ENCODE measurements around the gene BRWD1.
A peak's percentile ranks its signal among the peaks of the same experiment; 100 is the strongest.

Gene BRWD1

GRCh38 chr21:39263372-39263771 lies 50.1 kb downstream of the BRWD1 start:
- peak; percentile 1 to 49 for DNase-seq (ENCODE audit: low read depth in 2 of 2)
- H3K4me3 ChIP-seq (replicated peaks in 1 of 2; ENCODE audit: low read depth in 2 of 2, low read length in 2 of 2) = no peak overlapping the region
- TF ChIP-seq CTCF (IDR thresholded peaks at IDR 0.05; ENCODE audit: low read depth, low read length) = no peak

- TF ChIP-seq CTCF (IDR thresholded peaks at IDR 0.05; ENCODE audit: low read depth, low read length) = no peak
- no peak for DNase-seq (ENCODE audit: low read depth in 2 of 2)
- no peak overlapping the region for H3K4me3 ChIP-seq (replicated peaks in 1 of 2; ENCODE audit: low read depth in 2 of 2, low read length in 2 of 2)
Measured at GRCh38 chr21:39258207-39258606, 55.2 kb downstream of the BRWD1 start.

- DNase-seq (ENCODE audit: low read depth in 2 of 2) = peak; percentile 1 to 12
- no peak overlapping the region for H3K4me3 ChIP-seq (replicated peaks in 1 of 2; ENCODE audit: low read depth in 2 of 2, low read length in 2 of 2)
- TF ChIP-seq CTCF (IDR thresholded peaks at IDR 0.05; ENCODE audit: low read depth, low read length) = no peak
Measured at GRCh38 chr21:39251326-39251725, 62.1 kb downstream of the BRWD1 start.

- H3K4me3 ChIP-seq (replicated peaks in 1 of 2; ENCODE audit: low read depth in 2 of 2, low read length in 2 of 2) = no peak overlapping the region
- no peak for TF ChIP-seq CTCF (IDR thresholded peaks at IDR 0.05; ENCODE audit: low read depth, low read length)
- peak in 1 of 2 donors; percentile 7 for DNase-seq (ENCODE audit: low read depth in 2 of 2)
Measured at GRCh38 chr21:39238275-39238674, 75.2 kb downstream of the BRWD1 start.

- DNase-seq (ENCODE audit: low read depth in 2 of 2) = peak; percentile 5 to 53
- no peak for TF ChIP-seq CTCF (IDR thresholded peaks at IDR 0.05; ENCODE audit: low read depth, low read length)
- H3K4me3 ChIP-seq (replicated peaks in 1 of 2; ENCODE audit: low read depth in 2 of 2, low read length in 2 of 2) = no peak overlapping the region
Measured at GRCh38 chr21:39232861-39233291, 80.6 kb downstream of the BRWD1 start.

- no peak for DNase-seq (ENCODE audit: low read depth in 2 of 2)
- TF ChIP-seq CTCF (IDR thresholded peaks at IDR 0.05; ENCODE audit: low read depth, low read length) = no peak
Measured at GRCh38 chr21:39224930-39225329, 88.5 kb downstream of the BRWD1 start.

GRCh38 chr21:39221997-39222486 lies 91.4 kb downstream of the BRWD1 start:
- TF ChIP-seq CTCF (IDR thresholded peaks at IDR 0.05; ENCODE audit: low read depth, low read length) = no peak
- no peak overlapping the region for H3K4me3 ChIP-seq (replicated peaks in 1 of 2; ENCODE audit: low read depth in 2 of 2, low read length in 2 of 2)
- DNase-seq (ENCODE audit: low read depth in 2 of 2) = no peak

More at GRCh38 chr21:39224930-39225329, 88.5 kb downstream of the BRWD1 start:
- H3K4me3 ChIP-seq (replicated peaks in 1 of 2; ENCODE audit: low read depth in 2 of 2, low read length in 2 of 2) = no peak overlapping the region
